Keratinocyte (primary cell): ENCODE measurements around the gene RANBP6. TPM values are rescaled to one million over a fixed set of nuclear protein-coding genes. Genes with fewer than 3 reads are reported as not detected.
"Not testable (repeated sequence)": the region's sequence is repeated elsewhere in the genome, so short reads cannot be mapped to it uniquely, and the experiment has no call there.

Experiments
- DNase-seq: peaks from one replicate; pipeline ENCODE4 v3.0.0-alpha.2; 2011; ENCODE audit warnings: low read depth, missing footprints, low spot score
- FAIRE-seq: peaks from 2 replicates; lab custom pipeline; 2011; peaks lifted over from hg19 to GRCh38; lab: Jason Lieb, UNC
- H2AFZ ChIP-seq: 2 replicates; pipeline ENCODE4 v1.6.0; 2012; ENCODE audit warnings: low read length, control low read depth, inconsistent platforms; ENCODE audit not compliant: control insufficient read depth
- H3K27ac ChIP-seq: 2 replicates; pipeline ENCODE4 v1.5.1; 2011; ENCODE audit warnings: low read length; ENCODE audit not compliant: control insufficient read depth, insufficient read depth
- H3K27me3 ChIP-seq: 3 replicates; pipeline ENCODE4 v1.6.0; 2011; ENCODE audit warnings: low read length; ENCODE audit not compliant: control insufficient read depth, insufficient read depth; ENCODE audit errors: extremely low read depth
- H3K36me3 ChIP-seq, 2 experiments: 2 replicates in 1 of 2; 3 replicates in 1 of 2; pipeline ENCODE4 v1.5.1; 2011; ENCODE audit warnings: low read length in 2 of 2, mild to moderate bottlenecking in 1 of 2; ENCODE audit not compliant: control insufficient read depth in 2 of 2, insufficient read depth in 2 of 2; ENCODE audit errors: extremely low read depth in 1 of 2
- H3K4me1 ChIP-seq: 3 replicates; pipeline ENCODE4 v1.5.1; 2011; ENCODE audit warnings: low read length; ENCODE audit not compliant: control insufficient read depth, insufficient read depth; ENCODE audit errors: extremely low read depth
- H3K4me2 ChIP-seq: 3 replicates; pipeline ENCODE4 v1.6.0; 2011; ENCODE audit warnings: low read depth, low read length; ENCODE audit not compliant: control insufficient read depth, insufficient read depth; ENCODE audit errors: extremely low read depth
- H3K4me3 ChIP-seq, 3 experiments: fragments of 200-600 bp in 1 of 3; sonication (generic) in 1 of 3; 2 replicates in 2 of 3; 3 replicates in 1 of 3; pipeline ENCODE4 v1.5.1; 2011 to 2016; ENCODE audit warnings: low read length in 3 of 3, mild to moderate bottlenecking in 3 of 3, control low read depth in 2 of 3, inconsistent platforms in 1 of 3, low read depth in 1 of 3, mixed read lengths in 1 of 3, mixed run types in 1 of 3, moderate library complexity in 1 of 3; ENCODE audit not compliant: control insufficient read depth in 2 of 3, insufficient read depth in 2 of 3; ENCODE audit errors: extremely low read depth in 1 of 3
- H3K79me2 ChIP-seq: 2 replicates; pipeline ENCODE4 v1.6.0; 2012; ENCODE audit warnings: low read length; ENCODE audit not compliant: control insufficient read depth, insufficient read depth
- H3K9ac ChIP-seq: 3 replicates; pipeline ENCODE4 v1.6.0; 2011; ENCODE audit warnings: low read length; ENCODE audit not compliant: control insufficient read depth, insufficient read depth; ENCODE audit errors: extremely low read depth
- H3K9me1 ChIP-seq: 3 replicates; pipeline ENCODE4 v1.6.0; 2011; ENCODE audit warnings: low read length; ENCODE audit not compliant: control insufficient read depth, insufficient read depth; ENCODE audit errors: extremely low read depth
- H3K9me3 ChIP-seq: 2 replicates; pipeline ENCODE4 v1.5.1; 2012; ENCODE audit warnings: low read depth, low read length; ENCODE audit not compliant: control insufficient read depth
- H4K20me1 ChIP-seq: 3 replicates; pipeline ENCODE4 v1.6.0; 2011; ENCODE audit warnings: low read length; ENCODE audit not compliant: control insufficient read depth, insufficient read depth; ENCODE audit errors: extremely low read depth
- CTCF ChIP-seq, 3 experiments: IDR thresholded peaks in 1 of 3; conservative IDR thresholded peaks in 1 of 3; optimal IDR thresholded peaks in 1 of 3; 2 replicates in 2 of 3; 3 replicates in 1 of 3; pipeline versions ENCODE3 to v1.5.1; 2011; ENCODE audit warnings: low read length in 3 of 3, mild to moderate bottlenecking in 3 of 3, moderate library complexity in 2 of 3, control low read depth in 1 of 3, inconsistent platforms in 1 of 3; ENCODE audit not compliant: insufficient read depth in 2 of 3; ENCODE audit errors: extremely low read depth in 1 of 3
- EZH2 ChIP-seq: IDR thresholded peaks from one replicate; pipeline ENCODE4 v1.6.1; 2012; ENCODE audit warnings: inconsistent platforms, mild to moderate bottlenecking, low read length, moderate library complexity
- dilution Hi-C: fragments of 300-500 bp; cut with MboI; formaldehyde crosslinking; loops from one replicate; pipeline ENCODE4 v1.7.0; 2020; ENCODE audit warnings: low sequenced_read_pairs; ENCODE audit not compliant: extremely low pct_ligation_motif_present
- polyA minus RNA-seq, 3 experiments: library from RNA; depleted of rRNA, polyadenylated mRNA; stranded (reverse); fragments of >200 nt; gene quantifications; 1 replicate in 1 of 3; 2 replicates in 1 of 3; 3 replicates in 1 of 3; pipeline ENCODE4 v1.2.3, GENCODE V29; 2011
- polyA plus RNA-seq, 5 experiments: library from polyadenylated mRNA; depleted of rRNA in 3 of 5; stranded (reverse) in 3 of 5; stranded (forward) in 1 of 5; unstranded in 1 of 5; fragments of >200 nt; gene quantifications; 1 replicate in 1 of 5; 2 replicates in 3 of 5; 3 replicates in 1 of 5; pipeline versions ENCODE4 v1.2.1 to v1.2.3, GENCODE V29; 2011 to 2012; ENCODE audit warnings: missing spikeins in 2 of 5, low read depth in 1 of 5, low replicate concordance in 1 of 5

Gene RANBP6
- 7.4 to 14.7 TPM (median 10.9 TPM) in 3 replicates for polyA plus RNA-seq
- polyA plus RNA-seq (2011; ENCODE audit: low read depth) = 8.6 TPM
- 3.5 and 7.3 TPM in 2 replicates for polyA plus RNA-seq (2011; cell fraction: cytosol; rRNA removed)
- polyA plus RNA-seq (2011; cell fraction: nucleus; rRNA removed) = 10.4 and 17.0 TPM in 2 replicates
- 8.2 and 11.9 TPM in 2 replicates for polyA plus RNA-seq (2012; ENCODE audit: low replicate concordance)
- 2.6 to 18.6 TPM (median 9.9 TPM) in 3 replicates for polyA minus RNA-seq
- 13.6 TPM for polyA minus RNA-seq (2011; cell fraction: cytosol; rRNA and poly(A)+ RNA removed)
- polyA minus RNA-seq (2011; cell fraction: nucleus; rRNA and poly(A)+ RNA removed) = 10.6 and 22.0 TPM in 2 replicates

DNA sequence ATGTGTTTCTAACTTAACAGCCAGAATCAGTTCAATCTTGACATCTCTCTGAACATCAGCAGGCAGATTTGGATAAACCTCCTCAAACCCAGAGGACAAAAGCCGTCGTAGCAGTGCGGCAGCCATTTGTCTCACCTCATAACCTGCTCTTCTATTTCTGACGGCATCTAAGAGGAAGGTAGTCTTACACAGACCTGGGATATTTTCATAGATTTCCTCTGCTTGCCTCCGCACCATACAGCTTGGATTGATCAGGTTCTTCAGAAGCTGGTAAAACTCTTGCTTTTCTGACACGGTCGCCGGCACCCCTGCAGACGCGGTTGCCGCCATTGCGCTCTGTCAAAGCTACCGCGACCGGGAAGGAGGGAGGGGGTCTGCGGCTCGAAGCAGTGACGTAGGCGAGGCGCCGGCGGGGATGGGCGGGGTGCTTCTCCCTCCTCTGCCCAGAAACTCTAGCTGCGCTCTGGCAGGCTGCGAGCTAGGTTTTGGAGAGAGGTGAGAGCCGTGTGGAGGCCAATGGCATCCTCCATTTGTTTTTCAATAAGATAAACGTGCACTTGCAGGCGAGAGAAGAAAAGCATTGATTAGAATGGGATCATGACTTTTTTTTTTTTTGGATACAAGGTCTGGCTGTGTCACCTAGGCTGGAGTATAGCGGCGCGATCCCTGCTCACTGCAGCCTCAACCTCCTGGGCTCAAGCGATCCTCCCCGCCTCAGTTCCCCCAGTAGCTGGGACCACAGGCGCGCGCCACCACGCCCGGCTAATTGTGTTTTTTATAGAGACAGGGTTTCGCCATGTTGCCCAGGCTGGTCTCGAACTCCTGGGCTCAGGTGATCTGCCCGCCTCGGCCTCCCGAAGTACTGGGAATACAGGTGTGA is at the start of gene RANBP6:
Gene RANBP6, minus strand, starts transcription at position 347 of the 880 bp plus-strand sequence. Its CDS starts 17 bp downstream, at position 330.
- Histone ChIP-seq H4K20me1 (no peaks in the 10 kb centered on the region), H3K79me2 (peaks cover 35% of the 10 kb centered on the region), H3K9ac (peak within 1 kb of the TSS; percentile 85), H3K9me1 (no peaks in the 10 kb centered on the region), H3K27ac (peak within 1 kb of the TSS; percentile 91), H3K36me3 (peaks cover 0 to 9% of the 10 kb centered on the region in 2 experiments), H3K4me2 (peak within 1 kb of the TSS; percentile 64), H3K27me3 (no peaks in the 10 kb centered on the region), H3K4me3 (peak within 1 kb of the TSS; percentile 59 to 94 (median 82)), H2AFZ (peak within 1 kb of the TSS; percentile 84), H3K9me3 (no peaks in the 10 kb centered on the region), H3K4me1 (peaks cover 8% of the 10 kb centered on the region)
- FAIRE-seq (peak; percentile 71), DNase-seq (no peak)
- TF ChIP-seq EZH2 (no peak), CTCF (optimal IDR thresholded peaks at IDR 0.05 in 1 of 3, IDR thresholded peaks at IDR 0.05 in 1 of 3, conservative IDR thresholded peaks at IDR 0.05 in 1 of 3; ENCODE audit: extremely low read depth in 1 of 3, insufficient read depth in 2 of 3, low read length in 3 of 3) (no peak)
- dilution Hi-C loops = no loop called here

DNA sequence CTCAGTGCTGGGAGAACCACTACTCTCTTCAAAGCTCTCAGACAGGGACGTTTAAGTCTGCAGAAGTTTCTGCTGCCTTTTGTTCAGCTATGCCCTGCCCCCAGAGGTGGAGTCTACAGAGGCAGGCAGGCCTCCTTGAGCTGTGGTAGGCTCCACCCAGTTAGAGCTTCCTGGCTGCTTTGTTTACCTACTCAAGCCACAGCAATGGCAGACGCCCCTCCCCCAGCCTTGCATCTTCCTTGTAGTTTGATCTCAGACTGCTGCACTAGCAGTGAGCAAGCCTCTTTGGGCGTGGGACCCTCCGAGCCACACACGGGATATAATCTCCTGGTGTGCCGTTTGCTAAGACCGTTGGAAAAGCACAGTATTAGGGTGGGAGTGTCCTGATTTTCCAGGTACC is 47.7 kb upstream of the RANBP6 start:
- DNase-seq = not testable (repeated sequence)

More for the DNA sequence above, 47.7 kb upstream of the RANBP6 start:
- H3K9ac ChIP-seq, H3K9me1 ChIP-seq, H3K27me3 ChIP-seq, dilution Hi-C loops, FAIRE-seq, H3K9me3 ChIP-seq, H3K4me2 ChIP-seq, H2AFZ ChIP-seq, H3K36me3 ChIP-seq, H3K27ac ChIP-seq, H3K4me3 ChIP-seq, H4K20me1 ChIP-seq, H3K79me2 ChIP-seq, H3K4me1 ChIP-seq: not testable (repeated sequence)
